ENCODE measurements around the gene C17orf75.

- TF ChIP-seq ZBTB17 (tag by site-specific recombination; IDR thresholded peaks at IDR 0.05) (no peak), ZNF23 (tag by site-specific recombination; IDR thresholded peaks at IDR 0.05; ENCODE audit: borderline replicate concordance) (no peak)
Observed at GRCh38 chr17:32288615-32289014, 53.4 kb downstream of the C17orf75 start.

Data from HEK293 (cell line).